ENCODE results near the gene SEPTIN12.

DNA sequence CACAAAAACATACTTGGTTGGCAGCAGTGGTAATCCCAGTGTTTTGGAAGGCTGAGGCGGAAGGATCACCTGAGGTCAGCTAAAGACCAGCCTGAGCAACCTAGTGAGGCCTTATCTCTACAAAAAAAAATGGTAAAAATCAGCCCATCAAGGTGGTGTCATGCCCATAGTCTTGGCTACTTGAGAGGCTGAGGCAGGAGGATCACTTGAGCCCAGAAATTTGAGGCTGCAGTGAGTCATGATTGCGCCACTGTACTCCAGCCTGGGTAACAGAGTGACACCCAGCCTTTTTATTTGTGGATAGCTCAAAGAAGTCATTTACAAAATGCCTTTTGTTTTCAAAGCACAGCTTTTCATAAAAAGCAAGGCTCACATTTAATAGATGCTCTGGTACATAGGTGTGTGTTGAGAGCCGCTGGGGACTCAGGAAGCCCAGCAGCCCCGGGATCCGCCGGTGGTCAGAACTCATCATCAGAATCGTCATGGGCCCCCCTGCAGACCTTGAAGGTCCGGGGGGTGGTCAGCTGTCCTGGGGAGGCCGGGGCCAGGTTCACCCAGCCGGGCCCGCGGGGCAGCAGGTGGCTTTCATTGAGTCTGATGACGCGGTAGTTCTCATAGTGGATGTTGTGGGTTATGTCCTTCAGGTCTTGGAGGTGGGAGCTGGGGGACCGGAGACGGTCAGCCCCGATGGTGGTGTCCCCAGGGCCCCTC, 10.7 kb downstream of the SEPTIN12 start:
- TF ChIP-seq, protein P1, sequence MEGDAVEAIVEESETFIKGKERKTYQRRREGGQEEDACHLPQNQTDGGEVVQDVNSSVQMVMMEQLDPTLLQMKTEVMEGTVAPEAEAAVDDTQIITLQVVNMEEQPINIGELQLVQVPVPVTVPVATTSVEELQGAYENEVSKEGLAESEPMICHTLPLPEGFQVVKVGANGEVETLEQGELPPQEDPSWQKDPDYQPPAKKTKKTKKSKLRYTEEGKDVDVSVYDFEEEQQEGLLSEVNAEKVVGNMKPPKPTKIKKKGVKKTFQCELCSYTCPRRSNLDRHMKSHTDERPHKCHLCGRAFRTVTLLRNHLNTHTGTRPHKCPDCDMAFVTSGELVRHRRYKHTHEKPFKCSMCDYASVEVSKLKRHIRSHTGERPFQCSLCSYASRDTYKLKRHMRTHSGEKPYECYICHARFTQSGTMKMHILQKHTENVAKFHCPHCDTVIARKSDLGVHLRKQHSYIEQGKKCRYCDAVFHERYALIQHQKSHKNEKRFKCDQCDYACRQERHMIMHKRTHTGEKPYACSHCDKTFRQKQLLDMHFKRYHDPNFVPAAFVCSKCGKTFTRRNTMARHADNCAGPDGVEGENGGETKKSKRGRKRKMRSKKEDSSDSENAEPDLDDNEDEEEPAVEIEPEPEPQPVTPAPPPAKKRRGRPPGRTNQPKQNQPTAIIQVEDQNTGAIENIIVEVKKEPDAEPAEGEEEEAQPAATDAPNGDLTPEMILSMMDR (IDR thresholded peaks at IDR 0.05) = no peak
- TF ChIP-seq POLR2AphosphoS5 (IDR thresholded peaks at IDR 0.05; ENCODE audit: insufficient read depth in 1 of 2, low read depth in 1 of 2) (no peak), POLR2A (IDR thresholded peaks at IDR 0.05) (no peak)

Measured in vagina (tissue), 2 donors.